Ishikawa (cell line): ENCODE results near the gene SDC4.

Experiments used
- CREB1 ChIP-seq: IDR thresholded peaks from 2 replicates; pipeline ENCODE4 v1.6.1; 2012; ENCODE audit warnings: low read depth
- EP300 ChIP-seq: IDR thresholded peaks from 2 replicates; pipeline ENCODE4 v1.6.1; 2012; ENCODE audit warnings: borderline replicate concordance

GRCh38 chr20:45391559-45391958 is 43.3 kb upstream of the SDC4 start:
- no peak for TF ChIP-seq CREB1
- TF ChIP-seq EP300, result no peak
